Loucy (cell line): ENCODE data around the gene DPAGT1.
A peak's percentile ranks its signal among the peaks of the same experiment; 100 is the strongest.

Source experiments
- H2AFZ ChIP-seq: fragments of 200-600 bp; sonication (generic); 2 replicates; pipeline ENCODE4 v1.6.0; 2016; ENCODE audit warnings: antibody characterized with exemption, mild to moderate bottlenecking, low read length, moderate library complexity
- H3F3A ChIP-seq: fragments of 200-600 bp; 2 replicates; pipeline ENCODE4 v1.6.0; 2016; ENCODE audit warnings: antibody characterized with exemption, low read depth, mild to moderate bottlenecking
- H3K27me3 ChIP-seq: fragments of 200-600 bp; sonication (generic); 2 replicates; pipeline ENCODE4 v1.6.1; 2014; ENCODE audit warnings: low read length, mild to moderate bottlenecking; ENCODE audit not compliant: insufficient read depth, poor library complexity, severe bottlenecking
- H3K36me3 ChIP-seq: fragments of 200-600 bp; sonication (generic); 2 replicates; pipeline ENCODE4 v1.6.1; 2016; ENCODE audit warnings: low read length; ENCODE audit not compliant: insufficient read depth
- H3K4me1 ChIP-seq: fragments of 200-600 bp; sonication (generic); 2 replicates; pipeline ENCODE4 v1.5.1; 2014; ENCODE audit warnings: low read length, mild to moderate bottlenecking; ENCODE audit not compliant: insufficient read depth, poor library complexity, severe bottlenecking
- H3K4me2 ChIP-seq: fragments of 200-600 bp; sonication (generic); 2 replicates; pipeline ENCODE4 v1.6.0; 2014; ENCODE audit warnings: antibody characterized with exemption, low read length, low read depth, mild to moderate bottlenecking; ENCODE audit not compliant: poor library complexity, severe bottlenecking
- H3K4me3 ChIP-seq: fragments of 200-600 bp; sonication (generic); 2 replicates; pipeline ENCODE4 v1.5.1; 2014; ENCODE audit warnings: low read length, mild to moderate bottlenecking, mixed read lengths; ENCODE audit not compliant: poor library complexity, severe bottlenecking
- H3K79me2 ChIP-seq: fragments of 200-600 bp; sonication (generic); 2 replicates; pipeline ENCODE4 v1.6.1; 2014; ENCODE audit warnings: low read length; ENCODE audit not compliant: insufficient read depth
- H3K9ac ChIP-seq: fragments of 200-600 bp; sonication (generic); 2 replicates; pipeline ENCODE4 v1.6.0; 2014; ENCODE audit warnings: mild to moderate bottlenecking, low read depth, low read length, moderate library complexity; ENCODE audit not compliant: poor library complexity, severe bottlenecking
- H3K9me2 ChIP-seq: fragments of 200-600 bp; sonication (generic); replicated peaks from 2 replicates; pipeline ENCODE4 v1.6.1; 2016; ENCODE audit warnings: low read depth, low read length, mixed read lengths
- H3K9me3 ChIP-seq: fragments of 200-600 bp; sonication (generic); 2 replicates; pipeline ENCODE4 v1.6.1; 2014; ENCODE audit warnings: mild to moderate bottlenecking, antibody characterized with exemption, low read length, low read depth; ENCODE audit not compliant: insufficient read depth
- H4K20me1 ChIP-seq: fragments of 200-600 bp; sonication (generic); 2 replicates; pipeline ENCODE4 v1.6.0; 2014; ENCODE audit warnings: antibody characterized with exemption, low read length, mild to moderate bottlenecking; ENCODE audit not compliant: insufficient read depth, poor library complexity, severe bottlenecking
- CTCF ChIP-seq: fragments of 200-600 bp; sonication (generic); conservative IDR thresholded peaks from 2 replicates; pipeline ENCODE4 v1.5.1; 2014; ENCODE audit warnings: mild to moderate bottlenecking, antibody characterized with exemption, low read length
- EZH2phosphoT487 ChIP-seq: fragments of 200-600 bp; IDR thresholded peaks from 2 replicates; pipeline ENCODE4 v1.6.1; 2018; ENCODE audit warnings: antibody characterized with exemption, mild to moderate bottlenecking, moderate library complexity, borderline replicate concordance

The DPAGT1 gene

GRCh38 chr11:119101759-119102423 is at the start of gene DPAGT1:
Gene DPAGT1, minus strand, starts transcription at chr11:119101853. Its CDS starts 198 bp downstream, at chr11:119101655.
- Histone ChIP-seq H3K9me3 (no peaks in the 10 kb centered on the region), H3K4me2 (peak within 1 kb of the TSS; percentile 99), H3K4me3 (peak within 1 kb of the TSS; percentile 88), H3K36me3 (peaks cover 16% of the 10 kb centered on the region; the same call in 1 of the 2 replicates), H3K9me2 (no peaks in the 10 kb centered on the region), H2AFZ (peak within 1 kb of the TSS; percentile 91), H3F3A (no peaks in the 10 kb centered on the region), H3K79me2 (peaks cover 49% of the 10 kb centered on the region), H3K9ac (peak within 1 kb of the TSS; percentile 84), H3K4me1 (peaks cover 31% of the 10 kb centered on the region), H4K20me1 (no peaks in the 10 kb centered on the region), H3K27me3 (no peaks in the 10 kb centered on the region)
- TF ChIP-seq CTCF: no peak
- TF ChIP-seq EZH2phosphoT487: no peak

- H3K4me3 ChIP-seq: no peak overlapping the region
- no peaks in the 10 kb centered on the region for H3K9me2 ChIP-seq
- H3K79me2 ChIP-seq: no peaks in the 10 kb centered on the region
- H3K4me1 ChIP-seq: peaks cover 12% of the 10 kb centered on the region
- H3K9ac ChIP-seq: no peak overlapping the region
- H4K20me1 ChIP-seq: no peaks in the 10 kb centered on the region
- no peaks in the 10 kb centered on the region for H3F3A ChIP-seq
- TF ChIP-seq CTCF (no peak), EZH2phosphoT487 (no peak)
- H3K4me2 ChIP-seq: no peak overlapping the region
- H2AFZ ChIP-seq: no peak overlapping the region
- no peaks in the 10 kb centered on the region for H3K9me3 ChIP-seq
- H3K36me3 ChIP-seq: no peaks in the 10 kb centered on the region
- peaks cover 4% of the 10 kb centered on the region for H3K27me3 ChIP-seq
Observed at GRCh38 chr11:119149786-119150275, 48.2 kb upstream of the DPAGT1 start.

- Histone ChIP-seq H3K27me3 (peaks cover 4% of the 10 kb centered on the region), H3K9ac (peak within 1 kb of the TSS; percentile 64)
Observed at GRCh38 chr11:119149018-119149785, 47.5 kb upstream of the DPAGT1 start, which contains the start of gene ABCG4. Gene ABCG4, plus strand, starts transcription at chr11:119149052. Its CDS starts 914 bp downstream, at chr11:119149966.

More at GRCh38 chr11:119149018-119149785, 47.5 kb upstream of the DPAGT1 start, which contains the start of gene ABCG4:
- Histone ChIP-seq H3K79me2 (no peaks in the 10 kb centered on the region), H4K20me1 (no peaks in the 10 kb centered on the region), H3K4me2 (peak within 1 kb of the TSS; percentile 88), H2AFZ (peak within 1 kb of the TSS; percentile 90), H3K4me1 (peaks cover 12% of the 10 kb centered on the region), H3K9me2 (no peaks in the 10 kb centered on the region), H3K36me3 (no peaks in the 10 kb centered on the region), H3F3A (no peaks in the 10 kb centered on the region), H3K9me3 (no peaks in the 10 kb centered on the region), H3K4me3 (peak within 1 kb of the TSS; percentile 74)
- no peak for TF ChIP-seq EZH2phosphoT487
- no peak for TF ChIP-seq CTCF
